Mammary epithelial cell (primary cell): ENCODE measurements around the gene TRAPPC3L.

Experiments used
- CTCF ChIP-seq, 2 donors: IDR thresholded peaks in 1 of 2; conservative IDR thresholded peaks in 1 of 2; 2 replicates each; pipeline ENCODE4 v1.5.1; 2011 to 2012; ENCODE audit warnings: inconsistent platforms in 2 of 2, low read length in 2 of 2, mild to moderate bottlenecking in 2 of 2, control low read depth in 1 of 2, low read depth in 1 of 2; ENCODE audit not compliant: insufficient read depth in 1 of 2; ENCODE audit errors: extremely low read depth in 1 of 2
- EZH2 ChIP-seq: IDR thresholded peaks from 2 replicates; pipeline ENCODE4 v1.6.1; 2012; ENCODE audit warnings: low read length, inconsistent platforms, borderline replicate concordance

- TF ChIP-seq CTCF (conservative IDR thresholded peaks at IDR 0.05 in 1 of 2, IDR thresholded peaks at IDR 0.05 in 1 of 2; ENCODE audit: extremely low read depth in 1 of 2, insufficient read depth in 1 of 2, low read depth in 1 of 2, low read length in 2 of 2) (peak in 1 of 2 donors; percentile 20), EZH2 (no peak)
Observed at GRCh38 chr6:116450185-116450710, 95.2 kb downstream of the TRAPPC3L start.
